OCI-LY7 (cell line): Measurements from ENCODE around the gene SPPL2B. TPM values are rescaled to one million over a fixed set of nuclear protein-coding genes. Genes with fewer than 3 reads are reported as not detected.
A peak's percentile ranks its signal among the peaks of the same experiment; 100 is the strongest.

ENCODE experiments used
- BruUV-seq: library from RNA; stranded (reverse); fragments of 400-500 nt; replicated peaks from 2 replicates; lab custom pipeline; 2021; lab: Mats Ljungman, UMichigan
- CTCF ChIA-PET: fragments of 300-600 bp; sonication (Branson Sonifier 250); formaldehyde crosslinking; loops from one replicate; lab custom pipeline; 2022; ENCODE audit warnings: antibody characterized with exemption; ENCODE audit not compliant: unreplicated experiment; lab: Charles Lee
- POLR2A ChIA-PET: fragments of 300-600 bp; sonication (Branson Sonifier 250); formaldehyde crosslinking; loops from one replicate; lab custom pipeline; 2022; ENCODE audit warnings: antibody characterized with exemption; lab: Charles Lee
- DNase-seq: peaks from one replicate; pipeline ENCODE4 v3.0.0-alpha.2; 2015; ENCODE audit warnings: low spot score
- H2AFZ ChIP-seq: fragments of 200-600 bp; sonication (generic), shearing (Covaris generic); 2 replicates; pipeline ENCODE4 v1.6.1; 2014; ENCODE audit warnings: mild to moderate bottlenecking, antibody characterized with exemption, low read length, moderate library complexity
- H3K27ac ChIP-seq: fragments of 200-600 bp; sonication (generic); 2 replicates; pipeline ENCODE4 v1.5.1; 2014; ENCODE audit warnings: mixed run types, low read depth, mild to moderate bottlenecking, moderate library complexity, low read length, inconsistent platforms; ENCODE audit not compliant: poor library complexity, severe bottlenecking
- H3K36me3 ChIP-seq: fragments of 200-600 bp; sonication (generic); 2 replicates; pipeline ENCODE4 v1.6.1; 2014; ENCODE audit warnings: mild to moderate bottlenecking, antibody characterized with exemption, low read length, moderate library complexity, mixed read lengths; ENCODE audit not compliant: insufficient read depth
- H3K4me1 ChIP-seq: fragments of 200-600 bp; sonication (generic); 2 replicates; pipeline ENCODE4 v1.5.1; 2014; ENCODE audit warnings: mild to moderate bottlenecking, low read length; ENCODE audit not compliant: insufficient read depth, poor library complexity, severe bottlenecking
- H3K4me2 ChIP-seq: fragments of 200-600 bp; sonication (generic); 2 replicates; pipeline ENCODE4 v1.6.1; 2014; ENCODE audit warnings: mild to moderate bottlenecking, low read length
- H3K4me3 ChIP-seq: fragments of 200-600 bp; sonication (generic); 2 replicates; pipeline ENCODE4 v1.5.1; 2014; ENCODE audit warnings: mild to moderate bottlenecking, low read depth, low read length; ENCODE audit not compliant: poor library complexity, severe bottlenecking
- H3K79me2 ChIP-seq: fragments of 200-600 bp; sonication (generic); 2 replicates; pipeline ENCODE4 v1.6.1; 2016; ENCODE audit warnings: low read depth, mild to moderate bottlenecking, low read length, moderate library complexity, mixed read lengths; ENCODE audit not compliant: insufficient read depth
- H3K9me2 ChIP-seq: fragments of 200-600 bp; sonication (generic); 2 replicates; pipeline ENCODE4 v1.6.1; 2016; ENCODE audit warnings: mild to moderate bottlenecking, low read length, mixed read lengths; ENCODE audit not compliant: insufficient read depth
- H3K9me3 ChIP-seq: fragments of 200-600 bp; sonication (generic); 2 replicates; pipeline ENCODE4 v1.6.1; 2014; ENCODE audit warnings: mild to moderate bottlenecking, mixed run types, low read length, mixed read lengths
- H4K20me1 ChIP-seq: fragments of 200-600 bp; sonication (generic); 2 replicates; pipeline ENCODE4 v1.6.1; 2014; ENCODE audit warnings: mild to moderate bottlenecking, antibody characterized with exemption, low read length, moderate library complexity, mixed read lengths; ENCODE audit not compliant: insufficient read depth
- EZH2phosphoT487 ChIP-seq: fragments of 200-600 bp; sonication (generic); IDR thresholded peaks from 2 replicates; pipeline ENCODE4 v1.6.1; 2018; ENCODE audit warnings: low read depth, borderline replicate concordance, mild to moderate bottlenecking, mixed run types, antibody characterized with exemption, low read length, moderate library complexity, mixed read lengths
- intact Hi-C: fragments of 100-400 bp; cut with micrococcal nuclease; formaldehyde crosslinking; loops from one replicate; pipeline ENCODE4 v1.10.0; 2022; ENCODE audit not compliant: unreplicated experiment
- total RNA-seq, 2 experiments: library from RNA; depleted of rRNA in 1 of 2; stranded (reverse); fragments of >200 nt in 1 of 2; shearing (Covaris generic) in 1 of 2; gene quantifications; 2 replicates each; pipeline ENCODE4 v1.2.3, GENCODE V29; 2014 to 2022
- TF ChIP-seq, protein P1 (sequence below): fragments of 200-600 bp; sonication (generic); conservative IDR thresholded peaks from 2 replicates; pipeline ENCODE4 v1.5.1; 2014; ENCODE audit warnings: mild to moderate bottlenecking, antibody characterized with exemption, low read length, moderate library complexity, mixed read lengths

Gene SPPL2B
- total RNA-seq, 2 experiments from 2014 or later = 106 to 191 TPM

GRCh38 chr19:2324220-2324948, 4.1 kb upstream of the SPPL2B start:
- H3K4me2 ChIP-seq = peak overlapping the region; percentile 50; the same call in 1 of the 2 replicates
- POLR2A ChIA-PET = interaction anchor here (0.6 kb wide), 1 partner anchor 45 kb away, joined by 5 read pairs; no protein-coding TSS in a partner anchor
- intact Hi-C loops = no loop called here
- no peak overlapping the region for H2AFZ ChIP-seq
- no peak for TF ChIP-seq EZH2phosphoT487
- TF ChIP-seq, protein P1, sequence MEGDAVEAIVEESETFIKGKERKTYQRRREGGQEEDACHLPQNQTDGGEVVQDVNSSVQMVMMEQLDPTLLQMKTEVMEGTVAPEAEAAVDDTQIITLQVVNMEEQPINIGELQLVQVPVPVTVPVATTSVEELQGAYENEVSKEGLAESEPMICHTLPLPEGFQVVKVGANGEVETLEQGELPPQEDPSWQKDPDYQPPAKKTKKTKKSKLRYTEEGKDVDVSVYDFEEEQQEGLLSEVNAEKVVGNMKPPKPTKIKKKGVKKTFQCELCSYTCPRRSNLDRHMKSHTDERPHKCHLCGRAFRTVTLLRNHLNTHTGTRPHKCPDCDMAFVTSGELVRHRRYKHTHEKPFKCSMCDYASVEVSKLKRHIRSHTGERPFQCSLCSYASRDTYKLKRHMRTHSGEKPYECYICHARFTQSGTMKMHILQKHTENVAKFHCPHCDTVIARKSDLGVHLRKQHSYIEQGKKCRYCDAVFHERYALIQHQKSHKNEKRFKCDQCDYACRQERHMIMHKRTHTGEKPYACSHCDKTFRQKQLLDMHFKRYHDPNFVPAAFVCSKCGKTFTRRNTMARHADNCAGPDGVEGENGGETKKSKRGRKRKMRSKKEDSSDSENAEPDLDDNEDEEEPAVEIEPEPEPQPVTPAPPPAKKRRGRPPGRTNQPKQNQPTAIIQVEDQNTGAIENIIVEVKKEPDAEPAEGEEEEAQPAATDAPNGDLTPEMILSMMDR = no peak
- no peaks in the 10 kb centered on the region for H3K9me3 ChIP-seq
- H3K27ac ChIP-seq = no peak overlapping the region
- BruUV-seq = no TSS peak
- no peaks in the 10 kb centered on the region for H3K9me2 ChIP-seq
- H3K4me1 ChIP-seq = peaks cover 25% of the 10 kb centered on the region
- no peaks in the 10 kb centered on the region; the same call in 1 of the 2 replicates for H4K20me1 ChIP-seq
- no peak overlapping the region for H3K4me3 ChIP-seq
- no peak for DNase-seq
- peaks cover 40% of the 10 kb centered on the region for H3K79me2 ChIP-seq
- peaks cover 61% of the 10 kb centered on the region for H3K36me3 ChIP-seq
- CTCF ChIA-PET = interaction anchor here (0.5 kb wide), 1 partner anchor 37 kb away, joined by 3 read pairs; no protein-coding TSS in a partner anchor

DNA sequence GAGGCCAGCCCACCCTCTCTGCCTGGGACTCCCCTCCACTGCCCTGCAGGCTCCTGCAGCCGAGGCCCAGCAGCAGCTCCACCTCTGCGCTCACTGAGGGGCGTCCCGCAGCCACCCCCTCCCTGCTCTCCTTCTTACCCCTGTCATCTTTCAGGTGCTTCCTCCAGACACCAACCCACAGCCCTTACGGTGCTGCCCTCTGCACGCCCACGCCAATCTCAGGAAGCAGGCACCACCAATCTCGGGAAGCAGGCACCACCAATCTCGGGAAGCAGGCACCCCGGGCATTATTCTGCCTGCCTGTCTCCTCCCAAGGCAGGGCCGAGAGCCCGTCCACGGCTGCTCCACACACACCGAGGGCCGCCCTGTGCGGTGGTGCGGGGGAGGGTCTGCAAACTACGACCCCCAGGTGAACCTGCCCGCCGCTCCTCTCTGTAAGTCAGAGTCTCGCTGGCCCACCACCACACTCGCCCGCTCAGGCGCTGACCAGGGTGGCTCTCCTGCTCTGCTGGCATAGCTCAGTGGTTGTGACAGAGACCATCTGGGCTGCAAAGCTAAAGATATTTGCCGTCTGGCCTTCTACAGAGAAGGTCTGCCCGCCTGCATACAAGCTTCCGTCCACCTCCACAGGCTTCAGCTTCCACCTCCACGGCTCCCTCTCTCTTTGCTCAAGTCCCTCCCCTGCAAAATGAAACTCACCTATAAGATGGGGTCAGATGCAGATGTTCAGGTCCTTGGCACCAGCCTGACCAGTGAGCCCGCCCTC, 3.0 kb upstream of the SPPL2B start:
- H3K36me3 ChIP-seq = peaks cover 61% of the 10 kb centered on the region

More for the DNA sequence above, 3.0 kb upstream of the SPPL2B start:
- Histone ChIP-seq H3K9me3 (no peaks in the 10 kb centered on the region), H3K4me2 (peak overlapping the region; percentile 50; the same call in 1 of the 2 replicates), H2AFZ (no peak overlapping the region), H3K27ac (no peak overlapping the region), H3K79me2 (peaks cover 51% of the 10 kb centered on the region), H3K4me1 (peaks cover 34% of the 10 kb centered on the region), H3K4me3 (peak overlapping the region; percentile 10), H4K20me1 (no peaks in the 10 kb centered on the region; the same call in 1 of the 2 replicates), H3K9me2 (no peaks in the 10 kb centered on the region)
- TF ChIP-seq, protein P1 = no peak
- no peak for TF ChIP-seq EZH2phosphoT487
- ChIA-PET POLR2A (no interaction called here), CTCF (no interaction called here)
- intact Hi-C loops = no loop called here
- no peak for DNase-seq
- no TSS peak for BruUV-seq
